Measurements from ENCODE around the gene HLA-DQA1. TPM values are rescaled to one million over a fixed set of nuclear protein-coding genes. Genes with fewer than 3 reads are reported as not detected.

HLA-DQA1 gene
- total and polyA plus RNA-seq, 10 of the 15 experiments (the other 5 are each of a cell fraction or from before 2014, with no cell fraction given) = 289 to 1,769 (median 460) TPM

GRCh38 chr6:32639440-32640394 lies 2.5 kb downstream of the HLA-DQA1 start (continued):
- TF ChIP-seq ZBTB33 (IDR thresholded peaks at IDR 0.05) (no peak), CEBPZ (IDR thresholded peaks at IDR 0.05; ENCODE audit: low read depth, low read length) (no peak), NR2C1 (IDR thresholded peaks at IDR 0.05) (0 out of 2 replicates have a peak, but pooled peaks have one; percentile 19), PML (IDR thresholded peaks at IDR 0.05; ENCODE audit: low read length) (no peak; the same call in 1 of the 2 replicates), NR2F1 (conservative IDR thresholded peaks at IDR 0.05) (0 out of 2 replicates have a peak, but pooled peaks have one; percentile 20), IRF5 (IDR thresholded peaks at IDR 0.05; ENCODE audit: borderline replicate concordance) (no peak), STAT3 (IDR thresholded peaks at IDR 0.05; ENCODE audit: low read depth, low read length) (no peak), BACH1 (IDR thresholded peaks at IDR 0.05; ENCODE audit: borderline replicate concordance) (peak; percentile 15; the same call in 1 of the 2 replicates), MYC (IDR thresholded peaks at IDR 0.05; ENCODE audit: insufficient read depth, insufficient read length, insufficient replicate concordance, low read length, severe bottlenecking) (no peak), SRF (IDR thresholded peaks at IDR 0.05; ENCODE audit: low read depth in 2 of 2, low read length in 2 of 2) (no peak), DPF2 (IDR thresholded peaks at IDR 0.05) (no peak), NFYB (IDR thresholded peaks at IDR 0.05; ENCODE audit: insufficient read depth, low read depth, low read length) (no peak), KDM1A (IDR thresholded peaks at IDR 0.05; ENCODE audit: borderline replicate concordance) (no peak), CHD2 (IDR thresholded peaks at IDR 0.05; ENCODE audit: borderline replicate concordance, low read depth, low read length) (no peak), ZSCAN29 (IDR thresholded peaks at IDR 0.05) (no peak), ZNF622 (IDR thresholded peaks at IDR 0.05) (no peak), POLR2AphosphoS5 (IDR thresholded peaks at IDR 0.05; ENCODE audit: low read length) (peak; percentile 83), MLLT1 (IDR thresholded peaks at IDR 0.05) (peak; percentile 45; the same call in 1 of the 2 replicates)
